PC-9 (cell line): ENCODE measurements around the gene KCNH4. TPM values are rescaled to one million over a fixed set of nuclear protein-coding genes. Genes with fewer than 3 reads are reported as not detected.

Experiments used
- BruUV-seq: library from RNA; stranded (reverse); fragments of 400-500 nt; replicated peaks from 2 replicates; lab custom pipeline; 2021; lab: Mats Ljungman, UMichigan
- CTCF ChIA-PET: fragments of 300-600 bp; sonication (Branson Sonifier 250); formaldehyde crosslinking; loops from one replicate; lab custom pipeline; 2022; ENCODE audit warnings: antibody characterized with exemption; lab: Charles Lee
- POLR2A ChIA-PET: fragments of 300-600 bp; sonication (Branson Sonifier 250); formaldehyde crosslinking; loops from one replicate; lab custom pipeline; 2022; ENCODE audit warnings: antibody characterized with exemption; ENCODE audit not compliant: unreplicated experiment; lab: Charles Lee
- DNase-seq, 2 experiments: peaks; one replicate each; pipeline versions ENCODE4 v3.0.0 to v3.0.0-alpha.2; 2015 to 2022; ENCODE audit warnings: mixed read lengths in 1 of 2
- H2AFZ ChIP-seq: fragments of 200-600 bp; sonication (generic); 2 replicates; pipeline ENCODE4 v1.8.1; 2017; ENCODE audit warnings: antibody characterized with exemption
- H3F3A ChIP-seq: fragments of 200-600 bp; sonication (generic); 2 replicates; pipeline ENCODE4 v1.8.1; 2017; ENCODE audit warnings: antibody characterized with exemption, mild to moderate bottlenecking, low read depth; ENCODE audit not compliant: insufficient read depth
- H3K27ac ChIP-seq: fragments of 200-600 bp; sonication (generic); 2 replicates; pipeline ENCODE4 v1.6.1; 2016; ENCODE audit warnings: mixed run types
- H3K27me3 ChIP-seq: fragments of 200-600 bp; sonication (generic); 2 replicates; pipeline ENCODE4 v1.6.1; 2016; ENCODE audit warnings: low read depth, mixed run types; ENCODE audit not compliant: insufficient read depth
- H3K36me3 ChIP-seq: fragments of 200-600 bp; sonication (generic); 2 replicates; pipeline ENCODE4 v1.6.1; 2016; ENCODE audit warnings: low read depth, mixed run types
- H3K4me1 ChIP-seq: fragments of 200-600 bp; sonication (generic); replicated peaks from 2 replicates; pipeline ENCODE4 v1.6.1; 2016; ENCODE audit warnings: mixed run types; ENCODE audit not compliant: insufficient read depth
- H3K4me2 ChIP-seq: fragments of 200-600 bp; sonication (generic); 2 replicates; pipeline ENCODE4 v1.6.1; 2017; ENCODE audit warnings: mixed run types
- H3K4me3 ChIP-seq: fragments of 200-600 bp; sonication (generic); 2 replicates; pipeline ENCODE4 v1.6.1; 2016; ENCODE audit warnings: mixed run types
- H3K79me2 ChIP-seq: fragments of 200-600 bp; sonication (generic); 2 replicates; pipeline ENCODE4 v1.6.1; 2017; ENCODE audit warnings: low read depth, mixed run types
- H3K9me2 ChIP-seq: fragments of 200-600 bp; sonication (generic); 2 replicates; pipeline ENCODE4 v1.8.1; 2017; ENCODE audit warnings: mild to moderate bottlenecking; ENCODE audit not compliant: insufficient read depth
- H3K9me3 ChIP-seq: fragments of 200-600 bp; sonication (generic); 2 replicates; pipeline ENCODE4 v1.8.1; 2016; ENCODE audit warnings: low read depth; ENCODE audit not compliant: insufficient read depth
- H4K20me1 ChIP-seq: fragments of 200-600 bp; sonication (generic); 2 replicates; pipeline ENCODE4 v1.8.1; 2017; ENCODE audit not compliant: insufficient read depth
- CTCF ChIP-seq: fragments of 200-600 bp; sonication (generic); conservative IDR thresholded peaks from 2 replicates; pipeline ENCODE4 v1.6.1; 2017; ENCODE audit warnings: mixed run types, antibody characterized with exemption, mild to moderate bottlenecking, moderate library complexity
- EZH2 ChIP-seq: fragments of 200-600 bp; sonication (generic); IDR thresholded peaks from 2 replicates; pipeline ENCODE4 v1.8.0; 2017; ENCODE audit warnings: antibody characterized with exemption, low read depth
- intact Hi-C: fragments of 100-400 bp; cut with micrococcal nuclease; formaldehyde crosslinking; loops from one replicate; pipeline ENCODE4 v1.10.0; 2022; ENCODE audit not compliant: unreplicated experiment
- total RNA-seq: library from RNA; stranded (reverse); gene quantifications from 2 replicates; pipeline ENCODE4 v1.2.3, GENCODE V29; 2021

KCNH4 gene
- total RNA-seq, 1 experiment from 2014 or later: not detected

DNA sequence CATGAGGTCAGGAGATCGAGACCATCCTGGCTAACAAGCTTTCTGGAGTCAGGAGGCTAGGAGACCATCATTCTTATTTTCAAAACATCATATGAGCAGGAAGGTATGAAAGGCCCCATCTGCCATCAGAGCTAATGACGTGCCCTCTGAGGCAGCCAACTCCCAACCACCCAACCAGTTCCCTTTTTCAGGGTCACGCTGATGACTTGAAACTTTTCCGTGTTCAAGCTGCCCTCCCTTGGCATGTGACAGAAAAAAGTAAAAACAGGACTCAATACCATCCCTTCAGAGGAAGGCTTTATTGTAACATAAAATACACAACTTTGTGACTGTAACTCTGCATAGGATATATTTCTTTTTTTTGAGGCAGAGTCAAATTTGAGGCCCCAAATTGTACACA is 18.0 kb upstream of the KCNH4 start:
- H4K20me1 ChIP-seq: no peaks in the 10 kb centered on the region
- no peak for DNase-seq
- no peak for TF ChIP-seq CTCF
- no peak for TF ChIP-seq EZH2
- ChIA-PET CTCF (no interaction called here), POLR2A (no interaction called here)
- no peaks in the 10 kb centered on the region for H3K9me3 ChIP-seq
- no peaks in the 10 kb centered on the region for H3K36me3 ChIP-seq
- H3F3A ChIP-seq: no peaks in the 10 kb centered on the region; the same call in 1 of the 2 replicates
- intact Hi-C loops: no loop called here
- no peaks in the 10 kb centered on the region for H3K79me2 ChIP-seq
- no peak overlapping the region for H2AFZ ChIP-seq
- H3K4me1 ChIP-seq: no peaks in the 10 kb centered on the region
- no peaks in the 10 kb centered on the region for H3K27me3 ChIP-seq
- no peak overlapping the region for H3K27ac ChIP-seq
- no TSS peak for BruUV-seq
- no peak overlapping the region for H3K4me3 ChIP-seq
- no peak overlapping the region for H3K4me2 ChIP-seq
- no peaks in the 10 kb centered on the region for H3K9me2 ChIP-seq

GRCh38 chr17:42197564-42198156 is 16.7 kb upstream of the KCNH4 start:
- H3K4me1 ChIP-seq: 0 out of 2 replicates have a peak, but pooled peaks cover 6% of the 10 kb centered on the region
- no peak for TF ChIP-seq EZH2
- TF ChIP-seq CTCF: no peak
- H3F3A ChIP-seq: no peaks in the 10 kb centered on the region
- DNase-seq: no peak
- POLR2A ChIA-PET: no interaction called here
- H3K27ac ChIP-seq: no peak overlapping the region
- intact Hi-C loops: no loop called here
- H3K27me3 ChIP-seq: no peaks in the 10 kb centered on the region
- no peaks in the 10 kb centered on the region for H4K20me1 ChIP-seq
- BruUV-seq: no TSS peak
- H3K9me3 ChIP-seq: no peaks in the 10 kb centered on the region
- no peaks in the 10 kb centered on the region for H3K79me2 ChIP-seq
- H2AFZ ChIP-seq: no peak overlapping the region
- no peaks in the 10 kb centered on the region for H3K9me2 ChIP-seq
- H3K4me3 ChIP-seq: no peak overlapping the region
- no peaks in the 10 kb centered on the region for H3K36me3 ChIP-seq
- no peak overlapping the region for H3K4me2 ChIP-seq
- CTCF ChIA-PET: no interaction called here

- Histone ChIP-seq H3K9me2 (no peaks in the 10 kb centered on the region), H3K27me3 (no peaks in the 10 kb centered on the region), H2AFZ (peak within 1 kb of the TSS; percentile 98), H3K27ac (no peak within 1 kb of the TSS), H3K36me3 (no peaks in the 10 kb centered on the region), H3F3A (no peaks in the 10 kb centered on the region), H4K20me1 (no peaks in the 10 kb centered on the region), H3K4me3 (peak within 1 kb of the TSS; percentile 72), H3K4me1 (0 out of 2 replicates have a peak, but pooled peaks cover 6% of the 10 kb centered on the region), H3K9me3 (no peaks in the 10 kb centered on the region), H3K4me2 (peak within 1 kb of the TSS; percentile 80), H3K79me2 (no peaks in the 10 kb centered on the region)
- POLR2A ChIA-PET: interaction anchor here (0.6 kb wide), 1 partner anchor 184 kb away, joined by 4 read pairs; no protein-coding TSS in a partner anchor
- intact Hi-C loops: no loop called here
- CTCF ChIA-PET: no interaction called here
- TSS peak; percentile 69 for BruUV-seq
- peak; percentile 63 to 65 for DNase-seq
- TF ChIP-seq CTCF (no peak), EZH2 (no peak)
These were observed 13.3 kb upstream of the KCNH4 start, which contains the start of gene GHDC for GRCh38 chr17:42193969-42194899. GHDC (minus strand) TSS chr17:42194494; CDS start chr17:42193581, 913 bp downstream.
